Endothelial cell of umbilical vein (primary cell): ENCODE data around the gene HYAL3. TPM values are rescaled to one million over a fixed set of nuclear protein-coding genes. Genes with fewer than 3 reads are reported as not detected.

Source experiments
- BruUV-seq: library from RNA; stranded (reverse); fragments of 400-500 nt; replicated peaks from 2 replicates; lab custom pipeline; 2021; lab: Mats Ljungman, UMichigan
- CTCF ChIA-PET: fragments of 300-600, 350-600 bp; sonication (Branson Sonifier 250); formaldehyde crosslinking; loops from one replicate; lab custom pipeline; 2021; ENCODE audit warnings: antibody characterized with exemption, inconsistent platforms; lab: Charles Lee
- POLR2A ChIA-PET: fragments of 300-600, 350-600 bp; sonication (Branson Sonifier 250); formaldehyde crosslinking; loops from one replicate; lab custom pipeline; 2021; ENCODE audit warnings: antibody characterized with exemption, inconsistent platforms; lab: Charles Lee
- DNase-seq: peaks from one replicate; pipeline ENCODE4 v3.0.0-alpha.2; 2011; ENCODE audit warnings: low read depth, low spot score
- FAIRE-seq: peaks from 2 replicates; lab custom pipeline; 2011; peaks lifted over from hg19 to GRCh38; lab: Jason Lieb, UNC
- H2AFZ ChIP-seq: 2 replicates; pipeline ENCODE4 v1.6.0; 2012; ENCODE audit warnings: low read depth, low read length, control low read depth, inconsistent platforms
- H3K27ac ChIP-seq: 2 replicates; pipeline ENCODE4 v1.5.1; 2011; ENCODE audit warnings: low read depth, mild to moderate bottlenecking, control low read depth, low read length, moderate library complexity; ENCODE audit not compliant: insufficient read depth
- H3K27me3 ChIP-seq, 2 experiments: 2 replicates each; pipeline versions ENCODE4 v1.6.0 to v1.6.1; 2011; ENCODE audit warnings: low read length in 2 of 2, mixed read lengths in 1 of 2; ENCODE audit not compliant: control insufficient read depth in 2 of 2, insufficient read depth in 2 of 2
- H3K36me3 ChIP-seq, 2 experiments: 2 replicates in 1 of 2; 3 replicates in 1 of 2; pipeline ENCODE4 v1.5.1; 2011; ENCODE audit warnings: low read length in 2 of 2, mild to moderate bottlenecking in 1 of 2, moderate library complexity in 1 of 2; ENCODE audit not compliant: control insufficient read depth in 2 of 2, insufficient read depth in 2 of 2; ENCODE audit errors: extremely low read depth in 1 of 2
- H3K4me1 ChIP-seq: 3 replicates; pipeline ENCODE4 v1.5.1; 2011; ENCODE audit warnings: mild to moderate bottlenecking, low read length; ENCODE audit not compliant: control insufficient read depth, insufficient read depth; ENCODE audit errors: extremely low read depth
- H3K4me2 ChIP-seq: 2 replicates; pipeline ENCODE4 v1.6.1; 2011; ENCODE audit warnings: low read length, control low read depth, mixed read lengths; ENCODE audit not compliant: insufficient read depth
- H3K4me3 ChIP-seq, 3 experiments: fragments of 200-600 bp in 1 of 3; sonication (generic), shearing (Covaris generic) in 1 of 3; replicated peaks in 1 of 3; 2 replicates each; pipeline ENCODE4 v1.5.1; 2011 to 2016; ENCODE audit warnings: control low read depth in 3 of 3, low read length in 3 of 3, mild to moderate bottlenecking in 2 of 3, inconsistent platforms in 1 of 3, low read depth in 1 of 3, moderate library complexity in 1 of 3; ENCODE audit not compliant: insufficient read depth in 1 of 3
- H3K79me2 ChIP-seq: 2 replicates; pipeline ENCODE4 v1.6.0; 2012; ENCODE audit warnings: low read length, inconsistent platforms; ENCODE audit not compliant: control insufficient read depth, insufficient read depth
- H3K9ac ChIP-seq: replicated peaks from 2 replicates; pipeline ENCODE3; 2011; ENCODE audit warnings: low read length, control low read depth; ENCODE audit not compliant: insufficient read depth; ENCODE audit errors: extremely low read depth
- H3K9me1 ChIP-seq: replicated peaks from 3 replicates; pipeline ENCODE4 v1.6.0; 2011; ENCODE audit warnings: mild to moderate bottlenecking, low read length; ENCODE audit not compliant: control insufficient read depth, insufficient read depth; ENCODE audit errors: extremely low read depth
- H3K9me3 ChIP-seq: replicated peaks from 2 replicates; pipeline ENCODE4 v1.5.1; 2012; ENCODE audit warnings: low read length, inconsistent platforms; ENCODE audit not compliant: control insufficient read depth, insufficient read depth
- H4K20me1 ChIP-seq: replicated peaks from 2 replicates; pipeline ENCODE3; 2011; ENCODE audit warnings: mild to moderate bottlenecking, low read length; ENCODE audit not compliant: control insufficient read depth, insufficient read depth; ENCODE audit errors: extremely low read depth
- EZH2 ChIP-seq: IDR thresholded peaks from 2 replicates; pipeline ENCODE4 v1.6.1; 2012; ENCODE audit warnings: borderline replicate concordance, low read depth, mild to moderate bottlenecking, moderate library complexity, low read length, inconsistent platforms; ENCODE audit not compliant: severe bottlenecking
- FOS ChIP-seq: IDR thresholded peaks from 2 replicates; pipeline ENCODE4 v1.6.1; 2011; ENCODE audit warnings: mild to moderate bottlenecking, low read length, moderate library complexity, borderline replicate concordance; ENCODE audit not compliant: insufficient read depth
- GATA2 ChIP-seq: IDR thresholded peaks from 2 replicates; pipeline ENCODE4 v1.7.0; 2011; ENCODE audit warnings: low read depth, mild to moderate bottlenecking, moderate library complexity, mixed read lengths, low read length; ENCODE audit not compliant: insufficient read length, insufficient read depth
- JUN ChIP-seq: IDR thresholded peaks from 2 replicates; pipeline ENCODE4 v1.6.1; 2011; ENCODE audit warnings: borderline replicate concordance, low read depth; ENCODE audit not compliant: insufficient read length, insufficient read depth
- MAX ChIP-seq: IDR thresholded peaks from 2 replicates; pipeline ENCODE4 v1.6.1; 2011; ENCODE audit not compliant: insufficient read depth, insufficient read length
- MYC ChIP-seq: IDR thresholded peaks from one replicate; pipeline ENCODE4 v1.6.1; 2011; ENCODE audit warnings: mild to moderate bottlenecking, low read depth, low read length
- POLR2A ChIP-seq: IDR thresholded peaks from 2 replicates; pipeline ENCODE4 v1.6.1; 2012; ENCODE audit warnings: low read depth, mild to moderate bottlenecking, control low read depth, low read length
- POLR2AphosphoS5 ChIP-seq: IDR thresholded peaks from 2 replicates; pipeline ENCODE4 v1.6.1; 2012; ENCODE audit warnings: low read depth, mild to moderate bottlenecking, control low read depth, low read length, moderate library complexity; ENCODE audit not compliant: insufficient read depth
- dilution Hi-C: fragments of 300-500 bp; cut with MboI; formaldehyde crosslinking; loops from one replicate; pipeline ENCODE4 v1.15.0; 2019; ENCODE audit warnings: low sequenced_read_pairs; ENCODE audit not compliant: extremely low pct_ligation_motif_present
- intact Hi-C: fragments of 100-400 bp; cut with micrococcal nuclease; formaldehyde crosslinking; loops from one replicate; pipeline ENCODE4 v1.10.0; 2022
- polyA plus RNA-seq, 4 experiments: library from polyadenylated mRNA; depleted of rRNA in 3 of 4; stranded (reverse) in 3 of 4; unstranded in 1 of 4; fragments of >200 nt; gene quantifications; 2 replicates each; pipeline versions ENCODE4 v1.2.1 to v1.2.3, GENCODE V29; 2011 to 2012; ENCODE audit warnings: missing spikeins in 1 of 4
- total RNA-seq: library from RNA; stranded (reverse); gene quantifications from 2 replicates; pipeline ENCODE4 v1.2.3, GENCODE V29; 2021
- TF ChIP-seq, protein P1 (sequence below), 2 donors: IDR thresholded peaks; 1 replicate in 1 of 2; 2 replicates in 1 of 2; pipeline ENCODE4 v1.5.1; 2011; ENCODE audit warnings: low read length in 2 of 2, mild to moderate bottlenecking in 2 of 2, moderate library complexity in 2 of 2, control low read depth in 1 of 2, inconsistent platforms in 1 of 2, low read depth in 1 of 2; ENCODE audit not compliant: insufficient read depth in 1 of 2; ENCODE audit errors: extremely low read depth in 1 of 2

Gene HYAL3
- total and polyA plus RNA-seq, 2 donors (not counting 3 experiments of a cell fraction or from before 2014, with no cell fraction given) = 4.8 to 11.5 TPM

- no peak overlapping the region for H3K27ac ChIP-seq
- H3K9ac ChIP-seq = no peak overlapping the region
- H2AFZ ChIP-seq = no peak overlapping the region
- no peak for TF ChIP-seq FOS
- TF ChIP-seq POLR2A = no peak
- no peak for TF ChIP-seq GATA2
- no peak for TF ChIP-seq EZH2
- no peak for FAIRE-seq
- H3K4me2 ChIP-seq = no peak overlapping the region
- peaks cover 3 to 6% of the 10 kb centered on the region in 2 experiments for H3K27me3 ChIP-seq
- H3K4me3 ChIP-seq = no peak overlapping the region
- H3K9me1 ChIP-seq = no peaks in the 10 kb centered on the region
- DNase-seq = no peak
- intact Hi-C loops (loop anchor here (10.0 kb wide), 1 partner anchor 139 kb away; no protein-coding TSS in a partner anchor), dilution Hi-C loops (no loop called here)
- BruUV-seq = no TSS peak
- no peaks in the 10 kb centered on the region for H3K9me3 ChIP-seq
- no peaks in the 10 kb centered on the region for H4K20me1 ChIP-seq
- H3K36me3 ChIP-seq = peaks cover 0 to 5% of the 10 kb centered on the region in 2 experiments
- H3K4me1 ChIP-seq = peaks cover 15% of the 10 kb centered on the region
- POLR2A ChIA-PET = interaction anchor here (0.6 to 2.4 kb wide), 5 partner anchors 28 to 72 kb away, joined by 3 to 16 read pairs (median 7); partner anchors contain the start of genes GNAI2 and SLC38A3
- CTCF ChIA-PET = interaction anchor here (0.6 to 2.3 kb wide), 9 partner anchors 13 to 82 kb away, joined by 3 to 16 read pairs (median 4); no protein-coding TSS in a partner anchor
- H3K79me2 ChIP-seq = no peaks in the 10 kb centered on the region
Observed at GRCh38 chr3:50263478-50264382, 35.5 kb downstream of the HYAL3 start.

GRCh38 chr3:50262778-50263177, 36.4 kb downstream of the HYAL3 start:
- H3K4me1 ChIP-seq = peaks cover 21% of the 10 kb centered on the region
- dilution Hi-C loops = no loop called here
- H3K4me2 ChIP-seq = no peak overlapping the region
- intact Hi-C loops = loop anchor here (10.0 kb wide), 1 partner anchor 138 kb away; no protein-coding TSS in a partner anchor
- H3K9me3 ChIP-seq = no peaks in the 10 kb centered on the region
- H4K20me1 ChIP-seq = no peaks in the 10 kb centered on the region
- POLR2A ChIA-PET = interaction anchor here (0.7 to 1.1 kb wide), 3 partner anchors 56 to 73 kb away, joined by 7 to 16 read pairs (median 7); partner anchors contain the start of gene SLC38A3
- H3K79me2 ChIP-seq = no peaks in the 10 kb centered on the region
- no TSS peak for BruUV-seq
- DNase-seq (no peak), FAIRE-seq (no peak)
- H3K36me3 ChIP-seq = peaks cover 0 to 11% of the 10 kb centered on the region in 2 experiments
- H2AFZ ChIP-seq = no peak overlapping the region
- peaks cover 3 to 4% of the 10 kb centered on the region in 2 experiments for H3K27me3 ChIP-seq
- TF ChIP-seq JUN (no peak), MAX (no peak), EZH2 (no peak), MYC (no peak), FOS (no peak), POLR2A (no peak), GATA2 (no peak), POLR2AphosphoS5 (no peak)
- TF ChIP-seq, protein P1, sequence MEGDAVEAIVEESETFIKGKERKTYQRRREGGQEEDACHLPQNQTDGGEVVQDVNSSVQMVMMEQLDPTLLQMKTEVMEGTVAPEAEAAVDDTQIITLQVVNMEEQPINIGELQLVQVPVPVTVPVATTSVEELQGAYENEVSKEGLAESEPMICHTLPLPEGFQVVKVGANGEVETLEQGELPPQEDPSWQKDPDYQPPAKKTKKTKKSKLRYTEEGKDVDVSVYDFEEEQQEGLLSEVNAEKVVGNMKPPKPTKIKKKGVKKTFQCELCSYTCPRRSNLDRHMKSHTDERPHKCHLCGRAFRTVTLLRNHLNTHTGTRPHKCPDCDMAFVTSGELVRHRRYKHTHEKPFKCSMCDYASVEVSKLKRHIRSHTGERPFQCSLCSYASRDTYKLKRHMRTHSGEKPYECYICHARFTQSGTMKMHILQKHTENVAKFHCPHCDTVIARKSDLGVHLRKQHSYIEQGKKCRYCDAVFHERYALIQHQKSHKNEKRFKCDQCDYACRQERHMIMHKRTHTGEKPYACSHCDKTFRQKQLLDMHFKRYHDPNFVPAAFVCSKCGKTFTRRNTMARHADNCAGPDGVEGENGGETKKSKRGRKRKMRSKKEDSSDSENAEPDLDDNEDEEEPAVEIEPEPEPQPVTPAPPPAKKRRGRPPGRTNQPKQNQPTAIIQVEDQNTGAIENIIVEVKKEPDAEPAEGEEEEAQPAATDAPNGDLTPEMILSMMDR (IDR thresholded peaks at IDR 0.05; ENCODE audit: extremely low read depth in 1 of 2, insufficient read depth in 1 of 2, low read depth in 1 of 2, low read length in 2 of 2) = no peak
- H3K9ac ChIP-seq = no peak overlapping the region
- CTCF ChIA-PET = interaction anchor here (0.6 to 2.3 kb wide), 6 partner anchors 12 to 70 kb away, joined by 3 to 16 read pairs (median 4); no protein-coding TSS in a partner anchor
- H3K4me3 ChIP-seq = no peak overlapping the region
- H3K27ac ChIP-seq = no peak overlapping the region
- H3K9me1 ChIP-seq = no peaks in the 10 kb centered on the region
